HEK293T (cell line): ENCODE results near the gene SLC51A.

Source experiments
- ARNT ChIP-seq: fragments of 450-650 bp; IDR thresholded peaks from 2 replicates; pipeline ENCODE4 v1.6.1; 2017; ENCODE audit warnings: mild to moderate bottlenecking
- CTBP1 ChIP-seq: fragments of 450-650 bp; IDR thresholded peaks from 2 replicates; pipeline ENCODE4 v1.6.1; 2016; ENCODE audit warnings: borderline replicate concordance
- SUZ12 ChIP-seq: fragments of 450-650 bp; IDR thresholded peaks from 2 replicates; pipeline ENCODE4 v1.6.1; 2016; ENCODE audit warnings: mild to moderate bottlenecking
- ZNF384 ChIP-seq: fragments of 450-650 bp; IDR thresholded peaks from 2 replicates; pipeline ENCODE4 v1.6.1; 2016

DNA sequence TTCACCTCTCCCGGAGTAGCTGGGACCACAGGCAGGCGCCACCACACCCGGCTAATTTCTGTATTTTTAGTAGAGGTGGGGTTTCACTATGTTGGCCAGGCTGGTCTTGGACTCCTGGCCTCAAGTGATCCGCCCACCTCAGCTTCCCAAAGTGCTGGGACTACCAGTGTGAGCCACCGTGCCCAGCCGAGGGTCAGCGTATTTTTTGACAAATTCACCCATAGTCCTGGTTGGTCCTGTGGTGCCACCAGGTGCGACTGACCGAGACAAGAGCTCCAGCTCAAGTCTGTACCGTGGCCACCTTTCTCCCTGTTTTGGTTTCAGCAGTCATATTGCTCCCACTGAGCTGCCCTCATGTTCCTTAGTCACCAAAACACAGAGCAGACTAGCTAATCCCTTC, 8.8 kb downstream of the SLC51A start:
- TF ChIP-seq CTBP1 (no peak), ARNT (no peak), ZNF384 (no peak), SUZ12 (no peak)
